BE2C (cell line): Measurements from ENCODE around the gene ARGLU1.

ENCODE experiments used
- DNase-seq: peaks from one replicate; pipeline ENCODE4 v3.0.0-alpha.2; 2020
- H3K27me3 ChIP-seq: fragments of 250-450 bp; sonication (Bioruptor Pico); 2 replicates; pipeline ENCODE4 v1.5.1; 2020; ENCODE audit warnings: mild to moderate bottlenecking
- H3K36me3 ChIP-seq: fragments of 250-450 bp; sonication (Bioruptor Pico); 2 replicates; pipeline ENCODE4 v1.5.1; 2020; ENCODE audit warnings: mild to moderate bottlenecking
- H3K4me1 ChIP-seq: fragments of 250-450 bp; sonication (Bioruptor Pico); 2 replicates; pipeline ENCODE4 v1.5.1; 2020
- H3K4me3 ChIP-seq: 2 replicates; pipeline ENCODE4 v1.5.1; 2011; ENCODE audit warnings: low read depth, low read length
- H3K9me3 ChIP-seq: fragments of 250-450 bp; sonication (Bioruptor Pico); 2 replicates; pipeline ENCODE4 v1.5.1; 2020
- TF ChIP-seq, protein P1 (sequence below): IDR thresholded peaks from 2 replicates; pipeline ENCODE4 v1.5.1; 2012; ENCODE audit warnings: mild to moderate bottlenecking, low read depth, low read length

ARGLU1 gene

DNA sequence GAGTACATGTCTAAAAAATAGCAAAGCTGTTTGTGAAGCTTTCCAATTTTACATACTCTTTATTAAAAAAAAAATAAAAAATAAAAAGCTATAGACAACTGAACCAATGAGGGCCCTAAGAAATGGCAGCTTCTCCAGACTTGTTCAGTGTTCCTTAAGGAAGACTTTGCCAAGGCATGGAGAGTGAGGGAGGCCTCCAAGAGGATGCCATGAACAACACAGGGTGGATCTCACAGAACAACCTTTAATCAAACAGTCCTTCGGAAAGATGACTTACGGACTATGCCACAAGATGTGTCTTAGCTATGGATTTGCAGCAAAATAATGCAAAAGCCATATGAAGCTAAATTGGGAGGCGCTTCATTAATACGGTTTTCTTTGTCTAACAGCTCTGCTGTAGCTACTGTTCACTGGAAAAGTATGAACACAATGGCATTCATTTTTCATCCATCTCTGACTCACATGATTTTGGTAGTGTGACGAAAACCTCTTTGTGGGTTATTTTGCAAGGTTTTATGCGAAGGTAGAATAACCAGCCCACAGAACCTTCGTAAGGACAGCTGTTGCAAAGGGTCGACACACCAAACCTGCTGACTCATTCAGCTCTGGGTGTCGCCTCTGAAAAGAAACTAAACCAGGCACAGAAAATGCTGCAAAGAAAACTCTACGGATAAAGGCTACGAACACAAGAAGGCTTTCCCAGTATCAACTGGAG lies 60.2 kb downstream of the ARGLU1 start:
- Histone ChIP-seq H3K27me3 (no peaks in the 10 kb centered on the region), H3K4me3 (no peak overlapping the region), H3K9me3 (no peaks in the 10 kb centered on the region), H3K36me3 (peaks cover 48% of the 10 kb centered on the region), H3K4me1 (peaks cover 18% of the 10 kb centered on the region)
- TF ChIP-seq, protein P1, sequence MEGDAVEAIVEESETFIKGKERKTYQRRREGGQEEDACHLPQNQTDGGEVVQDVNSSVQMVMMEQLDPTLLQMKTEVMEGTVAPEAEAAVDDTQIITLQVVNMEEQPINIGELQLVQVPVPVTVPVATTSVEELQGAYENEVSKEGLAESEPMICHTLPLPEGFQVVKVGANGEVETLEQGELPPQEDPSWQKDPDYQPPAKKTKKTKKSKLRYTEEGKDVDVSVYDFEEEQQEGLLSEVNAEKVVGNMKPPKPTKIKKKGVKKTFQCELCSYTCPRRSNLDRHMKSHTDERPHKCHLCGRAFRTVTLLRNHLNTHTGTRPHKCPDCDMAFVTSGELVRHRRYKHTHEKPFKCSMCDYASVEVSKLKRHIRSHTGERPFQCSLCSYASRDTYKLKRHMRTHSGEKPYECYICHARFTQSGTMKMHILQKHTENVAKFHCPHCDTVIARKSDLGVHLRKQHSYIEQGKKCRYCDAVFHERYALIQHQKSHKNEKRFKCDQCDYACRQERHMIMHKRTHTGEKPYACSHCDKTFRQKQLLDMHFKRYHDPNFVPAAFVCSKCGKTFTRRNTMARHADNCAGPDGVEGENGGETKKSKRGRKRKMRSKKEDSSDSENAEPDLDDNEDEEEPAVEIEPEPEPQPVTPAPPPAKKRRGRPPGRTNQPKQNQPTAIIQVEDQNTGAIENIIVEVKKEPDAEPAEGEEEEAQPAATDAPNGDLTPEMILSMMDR = no peak
- DNase-seq = no peak

DNA sequence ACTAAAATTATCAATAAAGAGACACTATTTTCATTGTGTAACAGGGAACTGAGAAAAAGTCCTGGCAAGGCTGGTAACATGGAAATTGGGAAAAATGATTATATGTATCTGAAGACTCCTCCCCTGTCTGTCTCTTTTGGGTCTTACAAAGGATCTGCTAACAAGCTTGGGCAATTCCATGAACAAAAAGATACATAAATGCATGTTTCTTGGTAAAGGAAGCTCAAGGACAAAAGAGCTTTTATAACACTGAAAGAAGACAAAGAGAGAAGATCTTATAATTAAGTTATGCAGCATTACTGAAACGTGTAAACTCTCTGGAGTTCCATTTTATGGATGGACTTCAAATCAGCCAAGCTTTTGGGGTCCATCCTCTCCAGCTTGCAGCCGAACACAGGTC lies 61.7 kb downstream of the ARGLU1 start:
- TF ChIP-seq, protein P1 = no peak
- peaks cover 24% of the 10 kb centered on the region for H3K4me1 ChIP-seq
- no peaks in the 10 kb centered on the region for H3K27me3 ChIP-seq
- no peaks in the 10 kb centered on the region for H3K9me3 ChIP-seq
- no peak overlapping the region for H3K4me3 ChIP-seq
- H3K36me3 ChIP-seq = peaks cover 47% of the 10 kb centered on the region
- no peak for DNase-seq

DNA sequence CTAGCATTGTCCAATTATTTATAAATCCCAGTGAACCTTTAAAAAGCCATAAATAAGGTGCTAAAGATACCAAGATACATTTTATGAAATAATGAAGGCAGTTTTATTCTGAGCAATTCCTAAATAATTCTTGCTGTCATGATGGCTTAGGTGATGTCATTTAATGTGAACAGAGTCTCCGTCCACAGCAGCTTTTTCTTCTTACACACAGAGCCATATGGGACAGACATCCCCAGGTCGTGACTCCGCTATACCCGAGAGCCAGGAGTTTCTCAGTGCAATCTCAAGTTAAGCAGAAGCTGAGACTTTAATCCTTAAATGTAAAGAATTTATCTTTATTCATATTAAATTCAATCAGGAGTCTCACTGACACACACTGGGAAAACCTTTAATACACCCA lies 62.2 kb downstream of the ARGLU1 start:
- H3K9me3 ChIP-seq = no peaks in the 10 kb centered on the region

DNA sequence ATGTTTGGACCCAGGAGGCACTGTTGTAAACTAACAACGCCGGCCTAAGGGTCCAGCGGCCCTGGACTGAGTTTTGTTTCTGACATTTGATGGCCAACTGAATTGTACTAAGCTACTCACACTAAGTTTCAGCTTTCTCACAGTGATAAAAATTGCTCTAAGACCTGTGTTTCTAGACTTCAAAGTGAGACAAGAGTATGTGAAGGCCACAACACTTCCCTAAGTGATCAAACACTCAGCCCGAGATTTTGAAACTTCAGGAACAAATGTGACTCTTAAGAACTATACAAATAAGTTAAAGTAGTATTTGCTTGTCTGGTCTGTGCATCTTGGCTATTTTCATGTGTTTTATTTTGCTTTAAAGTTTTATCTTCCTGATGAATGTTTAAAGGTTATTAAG lies 62.6 kb downstream of the ARGLU1 start:
- Histone ChIP-seq H3K36me3 (peaks cover 40% of the 10 kb centered on the region), H3K4me3 (no peak overlapping the region), H3K4me1 (peaks cover 29% of the 10 kb centered on the region), H3K9me3 (no peaks in the 10 kb centered on the region), H3K27me3 (no peaks in the 10 kb centered on the region)
- TF ChIP-seq, protein P1 = no peak
- no peak for DNase-seq

More for the DNA sequence above, 62.2 kb downstream of the ARGLU1 start:
- no peak for DNase-seq
- no peaks in the 10 kb centered on the region for H3K27me3 ChIP-seq
- no peak overlapping the region for H3K4me3 ChIP-seq
- peaks cover 45% of the 10 kb centered on the region for H3K36me3 ChIP-seq
- TF ChIP-seq, protein P1 = no peak
- peaks cover 24% of the 10 kb centered on the region for H3K4me1 ChIP-seq

DNA sequence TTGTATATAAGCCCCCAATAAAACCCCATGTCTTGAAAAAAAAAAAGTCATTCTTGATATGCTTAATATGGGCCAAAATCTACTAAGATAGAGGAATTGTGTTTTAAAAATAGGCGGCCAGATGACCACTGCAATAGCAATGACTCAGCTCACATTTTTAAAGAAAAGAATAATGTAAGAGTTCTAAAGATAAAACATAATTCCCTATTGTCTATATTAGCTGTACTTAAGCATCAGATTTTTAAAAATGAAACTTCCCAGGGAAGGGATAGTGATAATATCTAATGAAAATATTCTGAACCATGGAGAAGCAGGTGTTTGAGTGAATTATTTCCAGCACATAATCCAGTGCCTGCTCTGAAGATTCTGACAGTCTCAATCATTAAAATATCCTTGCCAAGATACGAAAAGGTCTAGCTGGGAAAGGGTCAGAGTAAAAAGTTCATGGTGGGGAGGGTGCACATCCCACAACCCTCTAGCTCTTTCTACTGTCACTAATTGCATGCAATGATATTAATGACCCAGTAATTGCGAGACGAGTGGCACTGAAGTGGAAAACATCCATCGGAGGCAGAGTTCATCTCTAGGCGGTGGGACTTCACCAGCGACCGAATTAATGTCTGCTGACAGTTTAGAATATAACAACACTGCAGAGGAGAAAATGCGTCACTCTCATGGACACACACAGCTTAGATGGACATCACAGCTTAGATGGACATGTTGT lies 64.0 kb downstream of the ARGLU1 start:
- no peaks in the 10 kb centered on the region for H3K27me3 ChIP-seq
- H3K4me1 ChIP-seq = peaks cover 43% of the 10 kb centered on the region
- DNase-seq = no peak
- no peaks in the 10 kb centered on the region for H3K9me3 ChIP-seq
- no peak overlapping the region for H3K4me3 ChIP-seq
- H3K36me3 ChIP-seq = peaks cover 34% of the 10 kb centered on the region
- TF ChIP-seq, protein P1 = no peak

DNA sequence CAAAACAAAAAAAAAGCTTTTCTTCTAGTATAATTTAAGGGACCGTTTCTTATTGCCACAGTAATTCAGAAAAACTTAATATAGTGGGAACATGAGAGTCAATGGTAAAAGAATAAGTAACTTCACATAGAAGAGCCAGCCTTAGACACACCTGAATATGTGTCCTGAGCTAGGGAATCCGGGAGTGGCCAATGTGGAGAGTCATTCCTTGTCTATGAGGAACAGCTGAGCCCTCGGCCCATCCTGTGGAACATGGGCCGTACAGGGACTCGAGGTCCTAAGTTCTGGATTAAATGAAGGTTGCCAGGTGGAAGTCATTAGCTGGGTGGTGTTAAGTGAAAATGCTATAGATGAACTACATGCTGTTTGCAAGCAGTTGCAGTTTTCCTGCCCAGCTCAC lies 64.7 kb downstream of the ARGLU1 start:
- no peaks in the 10 kb centered on the region for H3K27me3 ChIP-seq
- H3K4me3 ChIP-seq = no peak overlapping the region
- no peak for DNase-seq
- peaks cover 30% of the 10 kb centered on the region for H3K36me3 ChIP-seq
- TF ChIP-seq, protein P1 = no peak
- H3K4me1 ChIP-seq = peaks cover 49% of the 10 kb centered on the region
- H3K9me3 ChIP-seq = no peaks in the 10 kb centered on the region
